Right hindlimb (tissue), 1 donor: Measurements from ENCODE around the gene KISS1.
"Not testable (repeated sequence)": the region's sequence is repeated elsewhere in the genome, so short reads cannot be mapped to it uniquely, and the experiment has no call there.

Source experiments
- DNase-seq: peaks from one replicate; pipeline ENCODE4 v3.0.0-alpha.2; 2018

Gene KISS1, protein sequence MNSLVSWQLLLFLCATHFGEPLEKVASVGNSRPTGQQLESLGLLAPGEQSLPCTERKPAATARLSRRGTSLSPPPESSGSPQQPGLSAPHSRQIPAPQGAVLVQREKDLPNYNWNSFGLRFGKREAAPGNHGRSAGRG

DNA sequence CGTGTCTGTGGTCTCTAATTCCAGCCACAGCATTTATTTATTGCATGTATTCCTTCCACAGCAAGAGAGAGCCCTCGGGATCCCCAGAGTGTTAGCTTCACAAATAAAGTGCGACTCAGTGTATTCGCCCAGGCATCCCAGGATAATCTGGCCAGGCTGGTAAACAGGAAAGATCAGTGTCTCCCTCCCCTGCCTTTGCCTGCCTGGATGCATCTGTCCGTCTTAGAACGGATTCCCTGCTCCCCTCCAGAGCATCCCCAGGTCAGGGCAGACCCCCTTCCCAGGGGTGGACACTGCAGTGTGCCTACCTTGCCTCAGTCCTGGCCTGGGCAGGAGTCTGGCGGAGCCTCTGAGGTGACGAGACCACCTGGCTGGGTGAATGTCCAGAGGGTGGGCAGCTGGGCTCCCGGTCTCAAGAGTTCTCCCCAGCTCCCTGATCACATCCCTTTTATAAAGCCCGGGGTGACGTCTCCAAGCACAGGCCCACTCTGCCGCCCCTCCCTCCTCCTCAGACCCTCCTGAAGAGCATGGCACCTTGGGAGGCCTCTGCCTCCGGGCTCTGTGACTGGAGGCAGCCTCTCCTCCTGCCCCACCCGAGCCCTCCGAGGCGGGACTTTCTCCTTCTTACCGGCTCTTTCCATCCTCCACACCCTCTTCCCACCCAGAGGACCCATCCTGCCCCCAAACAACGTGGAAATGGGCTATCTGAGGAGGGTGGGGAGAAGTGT is at the start of gene KISS1:
Gene KISS1, minus strand, starts transcription at position 424 of the 728 bp plus-strand sequence. CDS start 3,615 bp downstream, outside the sequence.
- no peak for DNase-seq

DNA sequence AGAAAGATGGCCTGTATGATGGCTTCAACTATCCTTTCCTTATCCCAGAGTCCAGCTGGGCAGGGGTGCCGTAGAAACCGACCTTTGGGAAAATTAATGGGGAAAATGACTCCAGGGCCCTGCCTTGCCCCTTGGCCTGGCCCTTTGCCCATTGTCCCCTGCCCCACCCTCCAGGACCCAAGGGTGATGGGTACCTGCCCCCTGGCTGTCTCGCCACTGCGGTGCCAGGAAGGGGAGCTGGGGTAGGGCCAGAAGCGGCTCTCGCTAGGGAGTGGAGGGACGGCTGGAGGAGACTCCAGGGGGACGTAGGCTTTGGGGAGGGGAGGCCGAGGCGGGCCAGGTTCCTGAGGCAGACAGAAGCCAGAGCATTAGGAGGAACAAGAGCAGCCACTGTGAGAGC is 46.6 kb upstream of the KISS1 start:
- no peak for DNase-seq

DNA sequence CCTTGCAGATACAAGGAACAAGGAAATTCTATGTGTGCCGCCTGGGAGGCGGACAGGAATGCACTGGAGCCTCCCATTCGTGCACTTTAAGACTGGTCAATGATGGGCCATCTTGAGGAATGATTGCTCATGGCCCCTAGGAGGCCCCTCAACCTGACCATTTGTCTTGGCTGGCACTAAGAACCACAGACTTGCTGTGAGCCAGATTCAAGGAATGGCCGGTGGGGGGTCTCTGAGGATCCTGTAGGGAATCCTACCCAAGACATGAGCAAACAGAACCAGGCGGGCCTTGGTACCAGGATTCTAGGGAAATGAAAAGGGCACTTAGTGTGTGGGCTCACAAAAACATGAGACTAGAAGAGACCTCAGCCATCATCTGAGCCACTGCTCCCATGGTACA is 45.6 kb upstream of the KISS1 start:
- no peak for DNase-seq

DNA sequence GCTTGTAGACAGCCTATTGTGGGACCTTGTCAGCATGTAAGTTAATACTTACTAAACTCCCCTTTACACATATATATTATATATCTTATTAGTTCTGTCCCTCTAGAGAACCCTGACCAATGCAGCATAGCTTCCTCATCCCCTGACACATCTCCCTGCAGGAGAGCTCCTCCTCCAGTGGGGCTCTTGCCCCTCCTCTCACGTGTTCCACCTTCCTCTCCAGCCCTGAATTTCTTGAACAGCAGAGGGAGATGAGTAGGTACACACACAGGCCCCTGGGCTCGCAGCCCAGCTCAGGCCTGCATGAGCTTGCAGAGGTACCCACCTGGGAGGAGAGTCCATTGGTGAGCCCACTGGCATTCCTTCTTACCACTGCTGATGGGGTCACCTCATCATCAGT is 44.8 kb upstream of the KISS1 start:
- no peak for DNase-seq

DNA sequence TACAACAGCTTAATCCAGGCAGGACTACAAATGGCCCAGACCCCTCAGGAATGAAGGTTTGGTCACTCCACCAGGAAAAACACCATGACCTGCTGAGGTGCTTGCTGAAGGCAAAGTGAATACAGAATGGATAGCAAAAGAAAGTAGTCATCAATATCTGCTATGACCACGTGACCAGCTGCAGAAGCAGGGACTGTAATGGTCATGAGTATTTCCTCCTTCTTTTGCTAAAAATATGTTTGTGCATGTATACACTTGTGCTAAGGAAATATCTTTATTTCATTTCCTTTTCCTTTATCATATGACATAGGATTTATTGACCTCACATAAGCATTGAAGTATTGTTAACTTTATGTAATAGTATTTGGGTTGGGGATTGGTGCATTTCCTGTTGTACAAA is 43.9 kb upstream of the KISS1 start:
- DNase-seq, result no peak

DNA sequence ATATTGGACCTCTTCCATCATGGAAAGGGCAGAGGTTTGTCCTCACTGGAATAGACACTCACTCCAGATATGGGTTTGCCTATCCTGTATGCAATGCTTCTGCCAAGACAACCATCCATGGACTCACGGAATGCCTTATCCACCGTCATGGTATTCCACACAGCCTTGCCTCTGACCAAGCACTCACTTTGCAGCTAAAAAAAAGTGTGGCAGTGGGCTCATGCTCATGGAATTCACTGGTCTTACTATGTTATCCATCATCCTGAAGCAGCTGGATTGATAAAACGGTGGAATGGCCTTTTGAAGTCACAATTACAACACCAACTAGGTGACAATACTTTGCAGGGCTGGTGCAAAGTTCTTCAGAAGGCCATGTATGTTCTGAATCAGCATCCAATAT is 43.1 kb upstream of the KISS1 start:
- DNase-seq, result not testable (repeated sequence)

DNA sequence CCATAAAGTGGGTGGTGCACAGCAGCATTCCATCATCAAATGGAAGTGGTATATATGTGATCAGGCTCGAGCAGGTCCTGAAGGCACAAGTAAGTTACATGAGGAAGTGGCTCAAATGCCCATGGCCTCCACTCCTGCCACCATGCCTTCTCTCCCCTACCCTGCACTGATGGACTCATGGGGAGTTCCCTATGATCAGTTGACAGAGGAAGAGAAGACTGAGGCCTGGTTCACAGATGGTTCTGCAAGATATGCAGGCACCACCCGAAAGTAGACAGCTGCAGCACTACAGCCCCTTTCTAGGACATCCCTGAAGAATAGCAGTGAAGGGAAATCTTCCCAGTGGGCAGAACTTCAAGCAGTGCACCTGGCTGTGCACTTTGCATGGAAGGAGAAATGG is 42.2 kb upstream of the KISS1 start:
- DNase-seq, result not testable (repeated sequence)

DNA sequence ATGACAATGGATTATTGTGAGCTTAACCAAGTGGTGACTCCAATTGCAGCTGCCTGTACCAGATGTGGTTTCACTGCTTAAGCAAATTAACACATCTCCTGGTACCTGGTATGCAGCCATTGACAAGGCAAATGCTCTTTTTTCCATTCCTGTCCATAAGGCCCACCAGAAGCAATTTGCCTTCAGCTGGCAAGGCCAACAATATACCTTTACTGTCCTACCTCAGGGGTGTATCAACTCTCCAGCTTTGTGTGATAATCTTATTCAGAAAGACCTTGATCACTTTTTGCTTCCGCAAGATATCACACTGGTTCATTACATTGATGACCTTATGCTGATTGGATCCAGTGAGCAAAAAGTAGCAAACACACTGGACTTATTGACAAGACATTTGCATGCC is 41.2 kb upstream of the KISS1 start:
- not testable (repeated sequence) for DNase-seq

DNA sequence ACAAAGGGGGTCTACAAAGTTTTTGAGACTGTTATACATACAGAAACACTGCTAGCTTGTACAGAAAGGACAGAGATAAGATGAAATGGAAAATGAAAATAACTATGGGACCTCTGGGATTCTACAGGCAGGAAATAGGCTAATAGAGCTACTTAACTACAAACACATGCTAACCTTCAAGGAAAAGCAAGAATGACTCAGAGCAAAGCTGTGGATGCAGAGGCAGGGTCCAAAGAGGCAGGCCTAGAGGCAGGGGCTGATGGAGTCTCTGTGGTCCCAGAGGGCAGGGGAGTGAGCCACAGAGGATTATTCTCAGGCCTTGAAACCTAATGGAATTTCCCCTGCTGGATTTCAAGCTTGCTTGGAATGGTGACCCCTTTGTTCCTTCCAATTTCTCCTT is 36.2 kb upstream of the KISS1 start:
- no peak for DNase-seq

DNA sequence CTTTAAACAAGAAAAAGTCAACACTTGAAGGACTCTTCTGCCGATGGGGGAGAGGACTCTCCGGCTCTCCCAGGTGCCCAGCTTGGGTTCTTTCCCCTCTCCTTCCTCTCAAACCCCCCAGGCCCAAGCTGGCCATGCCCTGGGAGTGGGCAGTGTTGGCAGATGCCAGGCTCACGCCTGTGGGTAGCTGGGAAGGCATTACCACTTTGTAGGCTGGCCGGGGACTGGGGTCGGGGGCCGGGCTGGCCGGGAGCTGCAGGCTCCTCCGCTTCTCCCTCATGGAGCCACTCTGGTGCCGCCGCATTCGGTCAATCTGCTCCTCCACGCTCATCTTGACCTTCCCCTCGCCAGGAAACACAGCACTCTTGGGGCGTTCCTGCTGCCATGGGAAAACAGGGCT is 33.9 kb upstream of the KISS1 start:
- no peak for DNase-seq

DNA sequence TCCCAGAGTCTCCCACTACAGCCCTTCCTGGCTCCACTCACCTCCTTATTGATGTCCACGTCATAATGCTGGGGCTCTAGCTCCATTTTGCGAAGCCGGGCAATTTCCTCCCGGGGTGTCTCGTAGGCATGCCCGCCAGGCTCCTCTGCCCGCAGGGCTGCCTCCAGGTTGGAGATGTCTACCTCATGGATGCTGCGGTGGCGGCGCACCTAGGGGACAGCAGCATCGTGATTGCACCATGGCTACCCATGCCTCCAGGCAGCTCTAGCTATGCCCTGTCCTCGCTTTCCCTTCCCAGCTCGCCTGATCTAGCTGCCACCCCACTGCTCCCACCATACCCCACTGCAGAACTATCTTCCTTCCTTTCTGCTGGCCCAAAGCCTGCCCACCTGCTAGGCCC is 32.6 kb upstream of the KISS1 start:
- DNase-seq, result no peak

DNA sequence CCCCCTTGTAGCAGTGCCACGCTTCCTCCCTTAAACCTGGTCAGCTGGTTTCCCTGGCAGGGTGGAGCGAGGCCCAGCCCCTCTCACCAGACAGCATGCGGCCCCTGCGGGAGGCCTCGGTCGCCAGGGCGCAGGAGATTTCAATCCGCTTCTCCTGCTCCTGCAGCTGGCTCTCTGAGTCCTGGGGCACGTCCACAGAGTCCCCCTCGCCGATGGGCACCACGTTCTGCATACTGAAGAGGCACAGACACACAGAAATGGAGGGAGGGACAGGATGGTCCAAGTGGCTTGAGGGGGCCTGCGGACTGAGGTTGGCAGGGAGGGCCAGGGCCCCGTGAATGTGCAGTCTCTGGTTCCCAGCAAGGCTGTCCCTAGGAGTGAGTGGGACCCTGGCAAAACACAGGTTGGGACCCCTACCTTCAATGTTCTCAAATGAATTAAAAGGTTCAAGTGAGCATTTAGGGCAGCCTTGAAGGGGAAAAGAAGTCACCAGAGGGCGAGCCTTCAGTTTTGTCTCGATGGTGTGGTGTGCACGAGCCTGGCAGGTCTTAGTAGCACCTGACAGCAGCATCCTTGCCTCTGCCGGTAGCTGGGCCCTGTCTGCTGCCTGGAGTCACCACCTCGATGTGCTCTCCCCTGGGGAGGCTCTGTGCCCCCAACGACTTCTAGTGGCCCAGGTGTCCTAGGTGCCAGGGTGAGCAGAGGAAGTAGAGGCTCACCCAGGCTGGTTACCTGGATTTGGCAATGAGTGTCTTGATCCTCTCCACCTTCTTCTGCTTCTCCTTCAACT is 31.9 kb upstream of the KISS1 start:
- no peak for DNase-seq

DNA sequence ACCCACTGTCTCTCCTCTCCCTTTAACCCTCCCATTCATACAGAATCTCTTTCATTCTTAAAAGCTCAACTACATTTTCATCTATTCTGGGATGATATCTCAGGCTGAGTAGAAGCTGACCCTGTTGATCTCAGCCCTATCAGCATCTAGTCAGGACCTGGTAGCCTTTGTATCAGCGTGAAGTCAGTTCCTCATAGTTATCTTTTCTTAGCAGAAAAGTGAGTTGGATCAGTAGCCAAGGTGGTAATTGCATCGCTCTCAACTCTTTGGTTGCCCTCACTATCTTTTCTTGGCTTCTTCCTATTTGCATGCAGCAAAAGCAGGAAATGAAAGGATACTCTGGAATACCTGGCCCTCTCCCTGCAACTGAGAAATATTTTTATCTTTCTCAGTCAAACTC is 31.1 kb upstream of the KISS1 start:
- DNase-seq, result no peak

DNA sequence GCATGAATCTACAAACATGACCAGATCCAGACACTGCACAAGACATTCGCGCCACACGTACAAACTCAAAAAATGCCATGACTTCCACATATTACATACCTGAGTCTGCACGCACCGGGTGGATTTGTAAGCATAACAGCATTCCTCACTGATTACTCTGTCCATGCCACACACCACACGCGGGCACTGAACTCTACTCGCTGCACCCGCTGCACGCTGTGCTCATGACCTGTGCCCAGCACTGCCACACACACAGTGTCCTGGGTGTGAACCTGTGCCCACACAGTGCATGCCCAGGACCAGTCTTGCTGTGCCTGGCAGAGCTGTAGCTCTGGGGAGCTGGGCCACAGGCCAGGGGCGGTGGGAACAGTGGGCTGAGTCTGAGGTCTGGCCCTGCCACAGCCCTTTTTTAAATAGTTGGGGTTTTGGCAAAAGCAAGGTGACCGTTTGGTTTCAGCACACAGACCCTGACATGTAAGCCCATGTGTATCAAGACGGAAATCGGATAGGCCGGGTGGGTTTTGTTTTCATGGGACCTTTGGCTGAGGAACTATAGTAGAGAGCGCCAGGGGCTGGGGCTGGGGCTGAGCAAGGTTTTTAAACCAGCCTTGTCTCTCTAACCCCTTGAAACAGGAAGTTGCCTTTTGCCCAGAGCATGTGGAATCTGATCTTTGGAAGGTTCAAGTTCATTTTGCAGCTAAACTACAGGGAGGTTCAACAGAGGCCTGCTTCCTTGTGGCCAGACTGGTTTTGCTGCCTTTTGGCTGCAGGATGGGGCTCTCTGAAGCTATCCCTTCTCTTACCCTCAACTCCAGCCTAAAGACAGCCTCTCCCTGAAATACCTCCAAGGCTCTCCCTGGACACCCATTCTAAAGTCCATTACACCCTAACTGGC is 29.8 kb upstream of the KISS1 start:
- DNase-seq, result peak; percentile 33

DNA sequence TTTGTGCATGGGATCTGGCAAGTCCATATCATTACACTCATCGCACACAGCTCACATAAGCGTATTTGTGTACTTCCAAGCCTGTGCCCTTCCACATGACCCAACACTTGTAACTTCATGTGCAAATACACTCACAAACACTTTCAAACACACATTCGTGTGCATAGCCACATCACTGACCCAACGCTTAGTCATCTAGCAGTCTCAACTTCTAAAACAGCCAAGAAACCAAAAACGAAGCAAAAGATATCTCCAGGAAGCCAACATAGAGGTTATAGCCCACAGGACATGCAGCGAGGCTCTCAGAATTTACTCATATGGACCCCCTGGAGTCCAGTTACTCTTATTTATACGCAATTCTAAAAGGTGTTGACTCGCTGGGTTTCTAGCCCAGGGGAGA is 28.4 kb upstream of the KISS1 start:
- DNase-seq, result no peak

DNA sequence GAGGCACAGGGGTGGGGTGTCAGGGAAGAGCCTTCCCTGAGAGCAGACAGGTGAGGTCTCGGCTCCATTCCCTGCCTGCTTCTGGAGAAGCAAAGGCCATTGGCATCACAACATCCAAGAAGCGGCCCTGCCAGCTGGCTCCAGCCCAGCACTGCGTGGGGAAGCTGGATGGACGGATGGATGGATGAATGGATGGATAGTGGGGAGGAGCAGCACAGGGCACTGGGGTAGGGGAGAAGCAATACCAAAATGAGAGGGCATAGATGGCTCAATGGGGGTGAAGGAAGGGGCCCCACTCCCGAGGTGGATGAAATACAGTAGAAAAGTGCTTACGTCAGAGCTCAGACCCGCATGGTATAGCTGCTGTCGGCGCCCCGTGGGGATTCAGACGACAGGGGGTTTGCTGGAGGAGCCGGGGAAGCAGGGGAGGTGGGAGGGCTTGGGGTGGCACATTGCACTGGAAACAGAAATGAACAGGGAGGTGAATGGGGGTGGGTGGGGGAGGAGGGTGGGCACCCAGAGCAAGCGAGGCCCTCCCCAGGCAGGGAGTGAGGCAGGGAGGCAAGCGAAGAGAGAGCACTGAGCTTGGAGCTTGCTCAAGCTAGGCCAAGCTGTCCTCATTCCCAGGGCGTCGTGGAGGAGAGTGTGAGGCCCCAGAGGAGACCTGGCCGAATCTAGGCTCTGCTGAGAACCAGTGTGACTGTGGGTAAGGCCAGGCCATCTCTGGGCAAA is 27.0 kb upstream of the KISS1 start:
- DNase-seq, result no peak

DNA sequence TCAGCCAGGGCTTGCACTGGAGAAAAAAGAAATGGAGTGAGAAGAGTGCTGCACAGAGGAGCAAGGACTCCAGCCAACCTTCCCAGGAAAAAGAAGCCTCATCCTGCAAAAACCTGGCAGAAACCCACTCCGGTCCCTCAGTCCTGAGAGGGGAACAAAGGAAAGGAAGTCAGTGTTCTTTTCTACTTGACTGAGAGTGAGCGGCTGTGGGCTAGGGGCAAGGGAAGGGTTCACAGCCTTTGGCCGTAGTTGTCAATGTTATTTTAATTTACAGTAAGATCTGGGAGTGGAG is 26.4 kb upstream of the KISS1 start:
- DNase-seq, result peak; percentile 68

DNA sequence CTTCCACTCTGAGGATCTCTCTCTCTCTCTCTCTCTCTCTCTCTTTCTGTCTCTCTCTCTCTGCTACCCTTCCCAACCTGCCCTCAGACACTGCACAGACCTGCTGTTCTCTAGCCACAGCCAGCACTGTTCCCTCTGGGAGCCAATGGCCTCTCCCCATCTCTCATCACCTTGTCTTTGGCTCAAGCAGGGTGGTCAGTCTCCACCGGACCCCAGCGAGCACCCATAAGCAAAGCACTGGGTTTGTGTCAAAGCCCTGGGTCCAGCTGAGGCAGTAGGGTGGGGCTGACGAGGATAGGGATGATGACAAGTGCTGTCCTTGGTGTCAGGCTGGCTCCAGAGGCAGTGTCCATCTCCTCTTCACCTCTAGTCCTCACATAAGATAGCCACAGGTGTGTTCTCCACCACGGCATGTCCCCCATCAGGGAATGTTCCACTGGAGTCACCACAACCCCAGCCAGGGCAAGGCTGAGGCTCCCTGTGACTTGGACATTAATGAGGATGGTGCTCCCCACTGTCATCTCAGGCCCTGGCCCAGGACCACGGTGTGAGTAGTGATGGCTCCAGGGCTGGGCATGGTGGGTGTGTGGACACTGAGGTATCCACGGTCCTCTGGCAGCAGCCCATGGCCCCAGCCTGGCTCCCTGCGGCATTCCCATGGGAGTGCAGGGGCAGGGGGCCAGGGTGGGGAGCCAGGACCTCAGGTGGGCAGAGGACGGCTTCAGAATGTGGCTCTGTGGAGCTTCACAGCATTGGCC is 25.9 kb upstream of the KISS1 start:
- DNase-seq, result no peak

DNA sequence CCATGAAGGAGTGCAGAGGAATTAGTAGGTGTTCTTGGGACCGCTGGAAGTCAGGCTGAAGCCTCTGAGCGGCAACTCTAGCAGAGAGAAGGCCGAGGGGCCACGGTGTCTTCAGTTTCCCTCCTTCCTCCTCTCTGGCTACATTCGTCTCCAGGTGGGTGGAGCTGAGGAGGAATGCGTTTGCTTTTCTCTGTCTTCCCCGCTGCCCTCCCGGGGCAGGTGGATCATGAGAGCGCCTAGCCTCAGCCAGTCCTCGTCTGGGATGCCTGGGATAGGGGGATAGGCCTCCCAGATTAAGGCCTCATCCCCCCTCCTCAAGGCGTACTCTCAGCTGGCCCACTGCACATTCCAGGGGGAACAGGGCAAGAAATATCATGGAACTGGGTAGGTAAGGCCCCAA is 25.0 kb upstream of the KISS1 start:
- DNase-seq, result no peak

DNA sequence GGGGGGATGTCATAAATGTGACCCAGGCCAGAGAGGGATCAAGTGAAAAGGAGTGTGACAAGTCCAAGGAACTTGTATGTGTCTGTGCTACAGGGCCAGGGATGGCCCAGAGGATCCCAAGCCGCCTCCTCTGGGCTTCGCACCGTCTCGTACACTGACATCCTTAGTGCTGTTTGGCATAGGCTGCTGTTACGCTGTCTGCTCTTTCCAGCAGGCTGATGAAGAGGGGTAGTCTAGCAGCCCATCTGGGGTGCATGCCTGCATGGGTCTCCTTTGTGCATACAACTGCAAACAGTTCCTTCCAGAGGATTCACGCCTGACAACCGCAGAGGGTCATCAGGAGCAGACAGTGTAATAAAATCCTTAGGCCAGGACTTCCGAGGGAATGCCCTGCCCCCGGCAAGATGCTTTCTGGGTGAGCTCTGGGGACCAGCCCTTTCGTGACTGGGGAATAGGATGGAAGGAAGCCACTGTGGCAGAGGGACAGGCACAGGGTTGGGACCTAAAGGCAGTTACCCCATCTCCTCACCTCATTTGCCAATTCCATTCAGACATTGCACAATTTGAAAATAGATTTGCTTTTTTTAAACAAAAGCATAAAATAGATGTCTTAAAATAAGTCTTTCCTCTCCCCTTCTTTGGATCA is 23.8 kb upstream of the KISS1 start:
- no peak for DNase-seq

DNA sequence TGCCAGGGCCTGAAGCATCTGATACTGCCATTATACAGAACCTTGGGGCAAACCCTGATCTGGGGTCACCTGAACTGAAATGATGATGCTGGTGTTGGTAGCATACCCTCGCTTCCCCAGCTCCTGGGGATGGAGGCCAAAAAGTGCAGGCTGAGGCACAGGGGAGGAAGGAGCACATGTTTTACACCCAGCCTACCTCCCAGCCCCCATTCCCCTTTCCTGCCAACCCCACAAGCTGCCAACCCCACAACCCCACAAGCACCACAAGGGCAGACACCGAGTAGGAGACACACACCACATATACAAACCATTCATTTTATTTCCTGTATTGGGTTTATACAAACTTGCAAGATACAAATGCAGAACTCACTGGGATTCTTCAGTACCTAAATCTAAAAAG is 22.3 kb upstream of the KISS1 start:
- no peak for DNase-seq
